Nephron progenitor cell (in vitro differentiated cells): ENCODE data around the gene PDGFC.

Source experiments
- DNase-seq: peaks from one replicate; pipeline ENCODE4 v3.0.0; 2021
- H3K27ac Mint-ChIP-seq: 2 replicates; pipeline ENCODE4 v1.8.0; 2021; ENCODE audit warnings: mild to moderate bottlenecking, moderate library complexity, mixed read lengths
- H3K27me3 Mint-ChIP-seq: 2 replicates; pipeline ENCODE4 v1.8.0; 2021; ENCODE audit warnings: mild to moderate bottlenecking, low read depth, mixed read lengths; ENCODE audit not compliant: poor library complexity
- H3K36me3 Mint-ChIP-seq: 2 replicates; pipeline ENCODE4 v1.8.0; 2021; ENCODE audit warnings: low read depth, mixed read lengths
- H3K4me1 Mint-ChIP-seq: 2 replicates; pipeline ENCODE4 v1.8.0; 2021; ENCODE audit warnings: mixed read lengths
- H3K4me3 Mint-ChIP-seq: 2 replicates; pipeline ENCODE4 v1.8.0; 2021; ENCODE audit warnings: mild to moderate bottlenecking, moderate library complexity, mixed read lengths
- H3K9me3 Mint-ChIP-seq: 2 replicates; pipeline ENCODE4 v1.8.0; 2021; ENCODE audit warnings: mild to moderate bottlenecking, moderate library complexity, mixed read lengths
- CTCF ChIP-seq: fragments of 200-600 bp; sonication (generic); IDR thresholded peaks from 2 replicates; pipeline ENCODE4 v1.5.0; 2021; ENCODE audit warnings: antibody characterized with exemption

Gene PDGFC

GRCh38 chr4:156799121-156799589 is 172.4 kb downstream of the PDGFC start:
- no peak for DNase-seq
- H3K36me3 Mint-ChIP-seq, result peaks cover 11% of the 10 kb centered on the region
- peaks cover 10% of the 10 kb centered on the region for H3K9me3 Mint-ChIP-seq
- H3K4me1 Mint-ChIP-seq, result peaks cover 26% of the 10 kb centered on the region
- no peak overlapping the region for H3K27ac Mint-ChIP-seq
- peaks cover 3% of the 10 kb centered on the region for H3K27me3 Mint-ChIP-seq
- no peak for TF ChIP-seq CTCF
- no peak overlapping the region for H3K4me3 Mint-ChIP-seq

DNA sequence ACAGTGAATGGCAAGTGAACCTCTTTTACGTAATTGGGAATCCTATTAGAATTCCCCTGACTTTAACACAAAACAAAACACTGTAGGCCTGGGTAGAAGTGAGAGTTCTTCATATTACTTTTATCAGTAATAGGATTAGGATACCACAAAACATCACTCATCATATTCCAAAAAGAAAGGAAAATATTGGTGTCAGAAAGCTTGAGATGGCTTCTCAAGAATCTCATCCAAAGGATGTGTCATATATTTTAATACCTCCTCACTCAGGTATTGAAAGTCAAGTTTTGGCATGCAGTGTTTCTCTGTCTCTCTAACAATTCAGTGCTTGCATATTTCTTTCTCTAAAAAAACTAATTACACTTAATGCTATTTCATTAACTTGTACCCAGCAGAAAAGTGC is 173.2 kb downstream of the PDGFC start:
- H3K4me1 Mint-ChIP-seq, result peaks cover 27% of the 10 kb centered on the region
- H3K9me3 Mint-ChIP-seq, result peaks cover 10% of the 10 kb centered on the region
- no peak overlapping the region for H3K27ac Mint-ChIP-seq
- no peak for DNase-seq
- no peak overlapping the region for H3K4me3 Mint-ChIP-seq
- H3K27me3 Mint-ChIP-seq, result peaks cover 3% of the 10 kb centered on the region
- TF ChIP-seq CTCF, result no peak
- H3K36me3 Mint-ChIP-seq, result peaks cover 11% of the 10 kb centered on the region

GRCh38 chr4:156797206-156797605 is 174.4 kb downstream of the PDGFC start:
- Mint-ChIP-seq H3K27me3 (peaks cover 3% of the 10 kb centered on the region), H3K36me3 (peaks cover 11% of the 10 kb centered on the region), H3K4me3 (no peak overlapping the region), H3K27ac (no peak overlapping the region), H3K9me3 (peaks cover 10% of the 10 kb centered on the region), H3K4me1 (peaks cover 26% of the 10 kb centered on the region)
- TF ChIP-seq CTCF, result no peak
- DNase-seq, result no peak

DNA sequence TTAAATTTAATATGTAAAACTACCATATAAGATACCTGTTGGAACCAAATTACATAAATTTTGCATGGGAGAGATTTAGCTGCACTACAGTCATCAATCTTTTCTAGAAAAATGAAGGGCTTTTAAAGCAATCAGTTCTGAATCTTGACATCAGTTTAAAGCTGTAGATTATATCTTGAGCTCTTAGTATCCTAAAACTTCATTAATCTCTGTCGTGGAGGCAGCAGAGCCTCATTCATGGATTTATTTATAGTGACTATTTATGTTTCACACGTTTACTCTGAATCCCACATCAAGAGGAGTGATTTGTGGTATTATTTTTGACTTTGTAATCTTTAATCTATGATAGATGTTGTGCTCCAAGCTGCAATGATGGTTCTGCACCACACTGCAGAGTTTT is 175.9 kb downstream of the PDGFC start:
- no peak for DNase-seq
- H3K4me3 Mint-ChIP-seq, result no peak overlapping the region
- H3K36me3 Mint-ChIP-seq, result peaks cover 11% of the 10 kb centered on the region
- H3K4me1 Mint-ChIP-seq, result peaks cover 38% of the 10 kb centered on the region
- H3K9me3 Mint-ChIP-seq, result peaks cover 10% of the 10 kb centered on the region
- TF ChIP-seq CTCF, result no peak
- no peak overlapping the region for H3K27ac Mint-ChIP-seq
- peaks cover 3% of the 10 kb centered on the region for H3K27me3 Mint-ChIP-seq

DNA sequence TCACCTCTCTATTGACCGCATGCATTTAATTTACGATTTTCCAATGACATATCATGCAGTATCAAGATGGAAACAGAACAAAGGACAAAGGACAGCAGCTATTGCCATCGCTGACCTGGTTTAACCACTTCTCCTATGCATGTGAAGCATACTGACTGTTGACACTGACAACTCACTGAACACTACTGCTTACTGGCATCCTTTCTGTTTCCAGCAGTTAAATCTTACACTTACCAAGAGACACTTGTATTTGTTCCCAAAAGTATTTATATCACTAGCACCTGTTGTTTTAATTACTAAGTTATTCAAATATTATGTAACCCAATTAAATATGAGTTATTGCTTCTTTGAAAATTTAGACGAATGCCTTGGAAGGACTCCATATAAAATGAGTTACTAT is 176.7 kb downstream of the PDGFC start:
- Mint-ChIP-seq H3K9me3 (peaks cover 10% of the 10 kb centered on the region), H3K4me1 (peaks cover 46% of the 10 kb centered on the region), H3K27ac (no peak overlapping the region), H3K27me3 (peaks cover 3% of the 10 kb centered on the region), H3K36me3 (peaks cover 11% of the 10 kb centered on the region), H3K4me3 (no peak overlapping the region)
- no peak for DNase-seq
- no peak for TF ChIP-seq CTCF

- TF ChIP-seq CTCF, result no peak
- H3K27ac Mint-ChIP-seq, result no peak overlapping the region
- peaks cover 9% of the 10 kb centered on the region for H3K9me3 Mint-ChIP-seq
- peaks cover 46% of the 10 kb centered on the region for H3K4me1 Mint-ChIP-seq
- no peak overlapping the region for H3K4me3 Mint-ChIP-seq
- no peak for DNase-seq
- peaks cover 3% of the 10 kb centered on the region for H3K27me3 Mint-ChIP-seq
- H3K36me3 Mint-ChIP-seq, result peaks cover 10% of the 10 kb centered on the region
Measured at GRCh38 chr4:156792462-156793085, 179.0 kb downstream of the PDGFC start.
